ENCODE results near the gene FOSL2. TPM values are rescaled to one million over a fixed set of nuclear protein-coding genes. Genes with fewer than 3 reads are reported as not detected.
A peak's percentile ranks its signal among the peaks of the same experiment; 100 is the strongest.

Gene FOSL2
- total RNA-seq, 1 donor from 2014 or later, result 213 TPM

DNA sequence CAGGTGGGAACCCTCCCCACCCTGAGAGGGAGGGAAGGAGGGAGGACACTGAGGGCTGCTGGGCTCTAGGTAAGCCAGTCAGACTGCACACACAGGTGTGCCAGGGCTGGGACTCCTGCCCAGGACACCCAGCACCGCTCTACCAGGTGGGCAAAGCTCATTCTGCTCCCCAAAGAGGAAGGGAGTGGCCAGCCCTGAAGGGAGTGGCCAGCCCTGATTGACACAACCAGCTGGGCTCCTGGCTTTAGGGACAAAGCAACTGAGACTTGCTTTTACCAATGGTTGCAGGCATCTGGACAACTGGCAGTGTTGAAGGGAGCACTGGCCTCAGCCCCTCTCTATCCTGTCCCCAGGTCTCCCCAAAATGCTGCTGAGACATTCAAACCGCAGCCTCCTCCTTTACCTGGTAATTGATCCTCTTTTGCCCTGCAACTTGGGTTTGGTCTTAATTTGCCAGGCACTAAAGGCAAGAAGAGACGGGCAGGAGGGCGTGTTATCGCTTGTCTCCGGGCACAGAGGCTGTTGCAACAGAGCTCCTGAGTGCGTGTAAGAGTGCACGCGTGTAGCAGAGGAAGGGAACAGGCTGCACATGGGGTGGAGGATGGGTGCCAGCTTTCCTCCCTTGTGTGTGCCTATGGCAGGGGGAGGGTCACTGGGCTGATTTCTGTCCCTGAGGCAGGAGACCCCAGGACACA, 14.5 kb upstream of the FOSL2 start:
- intact Hi-C loops (cut with DNase I), result no loop called here
- Histone ChIP-seq H3K27ac (peak overlapping the region; percentile 79), H3K4me1 (peaks cover 32% of the 10 kb centered on the region), H3K36me3 (no peaks in the 10 kb centered on the region), H3K4me3 (no peak overlapping the region), H3K27me3 (no peaks in the 10 kb centered on the region), H3K9me3 (no peaks in the 10 kb centered on the region)
- DNase-seq (ENCODE audit: extremely low spot score in 2 of 2), result no peak
- peak; percentile 8 to 31 for TF ChIP-seq POLR2AphosphoS5 (IDR thresholded peaks at IDR 0.05; ENCODE audit: insufficient read depth in 1 of 2, low read depth in 1 of 2)
- TF ChIP-seq POLR2A (IDR thresholded peaks at IDR 0.05), result no peak

DNA sequence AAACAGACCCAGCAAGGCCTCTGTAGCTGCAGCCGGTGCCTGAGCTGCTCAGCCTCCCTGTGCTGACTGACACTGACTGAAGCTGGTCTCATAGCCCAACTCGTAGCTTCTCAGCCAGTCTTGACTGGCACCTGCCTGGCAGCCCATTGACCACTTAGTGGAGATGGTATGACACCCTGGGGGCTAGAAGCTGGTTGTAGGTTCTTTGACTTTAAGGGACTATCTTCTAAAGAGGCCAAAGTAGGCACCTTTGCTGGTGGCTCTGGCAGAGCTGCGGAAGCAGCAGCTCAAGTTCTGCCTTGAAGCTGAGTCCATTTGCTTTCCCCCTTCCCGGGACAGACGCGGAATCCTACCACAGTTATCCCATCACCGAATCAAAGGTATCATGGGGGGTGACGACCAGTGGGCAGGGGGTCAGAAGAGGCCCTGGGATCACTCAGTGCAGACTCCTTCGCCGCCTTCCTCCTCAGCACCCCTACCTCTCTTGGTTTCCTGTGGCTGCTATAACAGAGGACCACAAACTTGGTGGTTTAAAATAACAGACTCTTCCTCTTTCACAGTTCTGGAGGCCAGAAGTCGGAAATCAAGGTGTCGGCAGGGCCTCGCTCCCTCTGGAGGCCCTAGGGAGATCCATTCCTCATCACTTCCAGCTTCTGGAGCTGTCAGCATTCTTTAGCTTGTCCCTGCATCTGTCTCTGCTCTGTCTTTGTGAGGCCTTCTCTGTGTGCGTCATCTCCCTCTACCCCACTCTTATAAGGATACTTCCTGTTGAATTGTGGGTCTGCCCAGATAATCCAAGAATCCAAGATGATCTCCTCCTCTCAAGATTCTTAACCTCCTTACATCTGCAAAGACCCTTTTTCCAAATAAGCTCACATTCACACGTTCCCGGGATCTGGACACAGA, 13.7 kb upstream of the FOSL2 start:
- intact Hi-C loops (cut with DNase I), result no loop called here
- no peak overlapping the region for H3K4me3 ChIP-seq
- TF ChIP-seq POLR2A (IDR thresholded peaks at IDR 0.05) (no peak), POLR2AphosphoS5 (IDR thresholded peaks at IDR 0.05; ENCODE audit: insufficient read depth in 1 of 2, low read depth in 1 of 2) (no peak)
- TF ChIP-seq, protein P1, sequence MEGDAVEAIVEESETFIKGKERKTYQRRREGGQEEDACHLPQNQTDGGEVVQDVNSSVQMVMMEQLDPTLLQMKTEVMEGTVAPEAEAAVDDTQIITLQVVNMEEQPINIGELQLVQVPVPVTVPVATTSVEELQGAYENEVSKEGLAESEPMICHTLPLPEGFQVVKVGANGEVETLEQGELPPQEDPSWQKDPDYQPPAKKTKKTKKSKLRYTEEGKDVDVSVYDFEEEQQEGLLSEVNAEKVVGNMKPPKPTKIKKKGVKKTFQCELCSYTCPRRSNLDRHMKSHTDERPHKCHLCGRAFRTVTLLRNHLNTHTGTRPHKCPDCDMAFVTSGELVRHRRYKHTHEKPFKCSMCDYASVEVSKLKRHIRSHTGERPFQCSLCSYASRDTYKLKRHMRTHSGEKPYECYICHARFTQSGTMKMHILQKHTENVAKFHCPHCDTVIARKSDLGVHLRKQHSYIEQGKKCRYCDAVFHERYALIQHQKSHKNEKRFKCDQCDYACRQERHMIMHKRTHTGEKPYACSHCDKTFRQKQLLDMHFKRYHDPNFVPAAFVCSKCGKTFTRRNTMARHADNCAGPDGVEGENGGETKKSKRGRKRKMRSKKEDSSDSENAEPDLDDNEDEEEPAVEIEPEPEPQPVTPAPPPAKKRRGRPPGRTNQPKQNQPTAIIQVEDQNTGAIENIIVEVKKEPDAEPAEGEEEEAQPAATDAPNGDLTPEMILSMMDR (IDR thresholded peaks at IDR 0.05), result no peak
- no peaks in the 10 kb centered on the region for H3K27me3 ChIP-seq
- no peaks in the 10 kb centered on the region for H3K9me3 ChIP-seq
- no peak for DNase-seq (ENCODE audit: extremely low spot score in 2 of 2)
- H3K36me3 ChIP-seq, result no peaks in the 10 kb centered on the region
- H3K4me1 ChIP-seq, result peaks cover 32% of the 10 kb centered on the region
- peak overlapping the region; percentile 79 for H3K27ac ChIP-seq

DNA sequence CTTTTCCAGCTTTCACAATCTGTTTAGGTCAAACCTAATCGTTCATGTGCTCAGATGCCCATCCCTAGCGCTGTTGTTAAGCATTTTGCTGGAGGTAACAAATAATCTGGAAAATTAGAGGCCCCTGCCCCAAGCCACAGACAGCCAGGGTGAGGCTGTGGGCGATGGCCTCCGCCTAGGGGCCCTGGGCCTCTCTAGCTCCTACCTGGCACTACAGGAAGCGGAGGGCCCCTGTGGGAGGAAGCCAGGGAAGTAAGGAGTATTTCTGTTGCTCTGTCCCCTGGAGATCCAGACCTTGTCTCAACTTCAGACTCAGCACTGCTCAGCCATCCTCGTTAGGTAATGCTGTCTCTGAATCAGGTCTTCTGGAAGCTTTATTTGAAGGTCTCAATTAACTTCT, 12.4 kb upstream of the FOSL2 start:
- no peak overlapping the region for H3K4me3 ChIP-seq
- TF ChIP-seq, protein P1 (IDR thresholded peaks at IDR 0.05), result no peak
- TF ChIP-seq POLR2AphosphoS5 (IDR thresholded peaks at IDR 0.05; ENCODE audit: insufficient read depth in 1 of 2, low read depth in 1 of 2) (no peak), POLR2A (IDR thresholded peaks at IDR 0.05) (no peak)
- intact Hi-C loops (cut with DNase I), result no loop called here
- no peaks in the 10 kb centered on the region for H3K27me3 ChIP-seq
- H3K36me3 ChIP-seq, result no peaks in the 10 kb centered on the region
- peak overlapping the region; percentile 79 for H3K27ac ChIP-seq
- no peak for DNase-seq (ENCODE audit: extremely low spot score in 2 of 2)
- no peaks in the 10 kb centered on the region for H3K9me3 ChIP-seq
- peaks cover 32% of the 10 kb centered on the region for H3K4me1 ChIP-seq

DNA sequence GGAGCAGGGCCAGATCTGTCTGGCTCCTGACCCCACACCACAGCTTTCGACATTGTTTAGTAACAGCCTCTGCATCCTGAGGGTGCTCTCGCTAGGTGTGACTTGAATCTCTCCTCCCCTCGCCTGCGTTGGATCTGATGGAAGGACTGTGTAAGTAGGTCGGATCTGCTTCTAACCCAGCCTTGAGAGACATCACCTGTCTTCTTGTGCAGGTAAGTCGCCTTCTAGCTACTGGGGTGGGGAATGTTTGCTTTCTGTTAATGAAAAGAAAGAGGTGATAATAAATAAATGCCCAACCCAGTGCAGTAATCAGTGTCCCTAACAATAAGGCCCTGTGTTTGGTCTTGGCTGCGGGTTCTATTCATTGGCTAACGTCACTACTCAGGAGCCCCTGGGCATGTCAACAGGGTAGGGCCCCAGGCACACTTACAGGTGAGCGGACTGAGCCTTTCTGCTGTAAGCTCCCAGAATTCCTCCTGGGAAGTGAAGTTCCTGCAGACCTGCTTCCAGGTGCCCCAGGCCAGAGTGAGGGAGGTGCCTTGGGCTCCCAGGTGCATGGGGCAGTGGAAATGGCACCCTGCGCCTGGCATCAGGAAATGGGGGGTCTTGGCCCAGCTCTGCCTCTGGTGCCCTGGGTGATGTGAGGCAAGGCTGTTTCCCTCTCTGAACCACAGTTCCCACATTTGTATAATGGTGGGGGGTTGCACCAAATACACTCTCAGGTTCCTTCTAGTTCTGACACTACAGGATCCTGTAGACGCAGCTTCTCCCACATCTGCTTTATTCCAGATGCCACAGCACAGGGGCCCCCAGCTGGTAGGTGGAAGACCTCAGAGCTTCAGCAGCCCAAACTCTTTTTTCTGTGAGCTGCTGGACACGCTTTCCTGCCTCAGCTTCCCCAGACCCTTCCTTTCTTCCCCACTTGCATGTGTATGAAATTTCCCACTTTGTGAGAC, 11.2 kb upstream of the FOSL2 start:
- DNase-seq (ENCODE audit: extremely low spot score in 2 of 2), result no peak
- Histone ChIP-seq H3K9me3 (no peaks in the 10 kb centered on the region), H3K36me3 (no peaks in the 10 kb centered on the region), H3K27ac (no peak overlapping the region), H3K4me3 (no peak overlapping the region), H3K4me1 (peaks cover 28% of the 10 kb centered on the region), H3K27me3 (no peaks in the 10 kb centered on the region)
- TF ChIP-seq POLR2AphosphoS5 (IDR thresholded peaks at IDR 0.05; ENCODE audit: insufficient read depth in 1 of 2, low read depth in 1 of 2) (no peak), POLR2A (IDR thresholded peaks at IDR 0.05) (no peak)
- TF ChIP-seq, protein P1 (IDR thresholded peaks at IDR 0.05), result no peak
- intact Hi-C loops (cut with DNase I), result no loop called here

DNA sequence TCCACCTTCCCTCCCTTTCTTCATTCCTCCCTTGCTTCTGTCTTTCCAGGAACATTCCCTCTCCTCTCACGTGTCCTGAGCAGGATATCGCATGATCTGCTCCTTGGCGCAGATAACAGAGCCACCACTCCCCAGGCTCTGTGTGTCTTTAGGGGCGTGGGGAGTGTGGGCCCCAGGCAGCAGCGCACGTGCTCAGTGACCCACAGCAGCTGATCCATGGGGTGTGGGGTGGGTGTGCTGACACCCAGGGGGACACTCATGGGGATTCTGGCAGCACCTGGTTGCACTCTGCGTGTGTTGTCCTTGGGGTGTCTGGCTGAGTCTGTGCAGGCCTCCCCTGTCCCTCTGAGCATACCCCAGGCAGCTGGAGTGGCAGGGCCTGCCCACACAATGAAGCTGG, 9.9 kb upstream of the FOSL2 start:
- TF ChIP-seq, protein P1 (IDR thresholded peaks at IDR 0.05), result no peak
- H3K36me3 ChIP-seq, result no peaks in the 10 kb centered on the region
- no peaks in the 10 kb centered on the region for H3K9me3 ChIP-seq
- H3K27ac ChIP-seq, result no peak overlapping the region
- peaks cover 23% of the 10 kb centered on the region for H3K4me1 ChIP-seq
- intact Hi-C loops (cut with DNase I), result no loop called here
- no peaks in the 10 kb centered on the region for H3K27me3 ChIP-seq
- H3K4me3 ChIP-seq, result no peak overlapping the region
- DNase-seq (ENCODE audit: extremely low spot score in 2 of 2), result no peak

Data from vagina (tissue), 2 donors.